ENCODE measurements around the gene SRMS.

- TF ChIP-seq CTCF (conservative IDR thresholded peaks at IDR 0.05; ENCODE audit: low read depth, low read length) (no peak), EZH2phosphoT487 (IDR thresholded peaks at IDR 0.05; ENCODE audit: borderline replicate concordance, low read length) (no peak)
These were observed 1.1 kb downstream of the SRMS start for GRCh38 chr20:63546256-63546955.

All from PC-3 (cell line).